Stomach (tissue), 4 donors: Measurements from ENCODE around the gene TRIM63.

ENCODE experiments used
- CTCF ChIP-seq, 7 experiments: fragments of 450-650 bp in 4 of 7; fragments of 200-600 bp in 3 of 7; sonication (generic) in 3 of 7; IDR thresholded peaks; one replicate each; pipeline ENCODE4 v1.5.1; 2016 to 2019; ENCODE audit warnings: antibody characterized with exemption in 7 of 7, control low read depth in 2 of 7, mild to moderate bottlenecking in 1 of 7
- POLR2A ChIP-seq, 4 donors: fragments of 450-650 bp; IDR thresholded peaks; one replicate each; pipeline ENCODE4 v1.6.1; 2016; ENCODE audit warnings: antibody characterized with exemption in 4 of 4, control low read depth in 2 of 4, mild to moderate bottlenecking in 1 of 4, moderate library complexity in 1 of 4

GRCh38 chr1:26017606-26018005 is 49.8 kb downstream of the TRIM63 start:
- TF ChIP-seq CTCF (IDR thresholded peaks at IDR 0.05) = no peak
- TF ChIP-seq POLR2A (IDR thresholded peaks at IDR 0.05) = no peak
